Neural cell (in vitro differentiated cells): Measurements from ENCODE around the gene KIAA1191. TPM values are rescaled to one million over a fixed set of nuclear protein-coding genes. Genes with fewer than 3 reads are reported as not detected.

ENCODE experiments used
- H2AFZ ChIP-seq: fragments of 200-600, 300-800 bp; sonication (generic), shearing (Covaris generic); 2 replicates; pipeline ENCODE4 v1.6.0; 2014; ENCODE audit warnings: low read depth, mild to moderate bottlenecking, antibody characterized with exemption, low read length, moderate library complexity
- H3F3A ChIP-seq: fragments of 200-600 bp; shearing (Covaris generic); 2 replicates; pipeline ENCODE4 v1.6.1; 2016; ENCODE audit warnings: mild to moderate bottlenecking, moderate library complexity, mixed read lengths, antibody characterized with exemption, low read length; ENCODE audit not compliant: insufficient read depth, poor library complexity, severe bottlenecking
- H3K27ac ChIP-seq: fragments of 200-600, 300-800 bp; sonication (generic), shearing (Covaris generic); 2 replicates; pipeline ENCODE4 v1.5.1; 2014; ENCODE audit warnings: mild to moderate bottlenecking, low read length, moderate library complexity
- H3K27me3 ChIP-seq: fragments of 300-800, 200-600 bp; sonication (generic), shearing (Covaris generic); 2 replicates; pipeline ENCODE4 v1.6.0; 2014; ENCODE audit warnings: mild to moderate bottlenecking, low read depth, low read length, moderate library complexity; ENCODE audit not compliant: insufficient read depth
- H3K36me3 ChIP-seq: fragments of 300-800, 200-600 bp; sonication (generic), shearing (Covaris generic); 2 replicates; pipeline ENCODE4 v1.5.1; 2014; ENCODE audit warnings: mild to moderate bottlenecking, antibody characterized with exemption, low read length, moderate library complexity; ENCODE audit not compliant: insufficient read depth
- H3K4me2 ChIP-seq: fragments of 300-800, 200-600 bp; sonication (generic), shearing (Covaris generic); 2 replicates; pipeline ENCODE4 v1.6.0; 2014; ENCODE audit warnings: mild to moderate bottlenecking, low read length
- H3K4me3 ChIP-seq: fragments of 300-800, 200-600 bp; sonication (generic), shearing (Covaris generic); 2 replicates; pipeline ENCODE4 v1.5.1; 2014; ENCODE audit warnings: mild to moderate bottlenecking, low read length, moderate library complexity
- H3K79me2 ChIP-seq: fragments of 200-600 bp; shearing (Covaris generic); replicated peaks from 2 replicates; pipeline ENCODE4 v1.6.0; 2014; ENCODE audit warnings: mild to moderate bottlenecking, low read length, moderate library complexity; ENCODE audit not compliant: insufficient read depth
- H3K9ac ChIP-seq: fragments of 300-800, 200-600 bp; sonication (generic), shearing (Covaris generic); 2 replicates; pipeline ENCODE4 v1.6.1; 2016; ENCODE audit warnings: mild to moderate bottlenecking, low read length, mixed read lengths
- H3K9me2 ChIP-seq: fragments of 200-600 bp; shearing (Covaris generic); 2 replicates; pipeline ENCODE4 v1.6.1; 2016; ENCODE audit warnings: mild to moderate bottlenecking, low read length, mixed read lengths; ENCODE audit not compliant: insufficient read depth
- H3K9me3 ChIP-seq: fragments of 200-600, 300-800 bp; sonication (generic), shearing (Covaris generic); 2 replicates; pipeline ENCODE4 v1.6.1; 2016; ENCODE audit warnings: mild to moderate bottlenecking, mixed run types, low read length, moderate library complexity, mixed read lengths
- H4K20me1 ChIP-seq: fragments of 200-600 bp; shearing (Covaris generic); 2 replicates; pipeline ENCODE4 v1.6.1; 2016; ENCODE audit warnings: mild to moderate bottlenecking, mixed run types; ENCODE audit not compliant: insufficient read depth
- CTCF ChIP-seq: fragments of 450-650 bp; IDR thresholded peaks from 2 replicates; pipeline ENCODE4 v1.5.1; 2014; ENCODE audit warnings: antibody characterized with exemption, mild to moderate bottlenecking, moderate library complexity; ENCODE audit not compliant: poor library complexity, severe bottlenecking
- EP300 ChIP-seq: fragments of 450-650 bp; conservative IDR thresholded peaks from 2 replicates; pipeline ENCODE4 v1.6.1; 2014; ENCODE audit warnings: antibody characterized with exemption, mild to moderate bottlenecking, moderate library complexity; ENCODE audit not compliant: poor library complexity, severe bottlenecking
- EZH2 ChIP-seq: fragments of 200-600, 300-800 bp; shearing (Covaris generic), sonication (generic); IDR thresholded peaks from 2 replicates; pipeline ENCODE4 v1.6.1; 2014; ENCODE audit warnings: antibody characterized with exemption, low read length, borderline replicate concordance, mild to moderate bottlenecking; ENCODE audit not compliant: insufficient read depth, poor library complexity, severe bottlenecking
- MXI1 ChIP-seq: fragments of 450-650 bp; conservative IDR thresholded peaks from 2 replicates; pipeline ENCODE4 v1.6.1; 2014; ENCODE audit warnings: antibody characterized with exemption, mild to moderate bottlenecking; ENCODE audit not compliant: poor library complexity, severe bottlenecking
- POLR2AphosphoS5 ChIP-seq: IDR thresholded peaks from 2 replicates; pipeline ENCODE4 v1.6.1; 2012
- RAD21 ChIP-seq: fragments of 450-650 bp; conservative IDR thresholded peaks from 2 replicates; pipeline ENCODE4 v1.6.1; 2014; ENCODE audit warnings: antibody characterized with exemption, mild to moderate bottlenecking, moderate library complexity
- SMC3 ChIP-seq: fragments of 450-650 bp; conservative IDR thresholded peaks from 2 replicates; pipeline ENCODE4 v1.6.1; 2014; ENCODE audit warnings: antibody characterized with exemption, mild to moderate bottlenecking, moderate library complexity; ENCODE audit not compliant: poor library complexity
- TAF1 ChIP-seq: IDR thresholded peaks from 2 replicates; pipeline ENCODE4 v1.6.1; 2012; ENCODE audit warnings: low read depth
- polyA plus RNA-seq: library from polyadenylated mRNA; depleted of rRNA; stranded (reverse); fragments of >200 nt; gene quantifications from 2 replicates; pipeline ENCODE4 v1.2.3, GENCODE V29; 2014
- TF ChIP-seq, protein P1 (sequence below): IDR thresholded peaks from 2 replicates; pipeline ENCODE4 v1.6.1; 2012; ENCODE audit warnings: borderline replicate concordance

Gene KIAA1191
- polyA plus RNA-seq, 1 donor from 2014 or later: 137 TPM

GRCh38 chr5:176407456-176408251 lies 46.1 kb upstream of the KIAA1191 start:
- Histone ChIP-seq H3K36me3 (no peaks in the 10 kb centered on the region), H3K4me2 (no peak overlapping the region), H3K9ac (no peak overlapping the region), H3K9me3 (no peaks in the 10 kb centered on the region), H3K79me2 (no peaks in the 10 kb centered on the region), H3K9me2 (no peaks in the 10 kb centered on the region), H4K20me1 (no peaks in the 10 kb centered on the region), H2AFZ (no peak overlapping the region), H3K4me3 (no peak overlapping the region), H3K27ac (no peak overlapping the region), H3K27me3 (no peaks in the 10 kb centered on the region), H3F3A (no peaks in the 10 kb centered on the region)
- TF ChIP-seq EZH2 (no peak), SMC3 (no peak), CTCF (no peak), TAF1 (no peak), POLR2AphosphoS5 (no peak), EP300 (no peak)

- H2AFZ ChIP-seq: no peak overlapping the region
- no peaks in the 10 kb centered on the region for H3K36me3 ChIP-seq
- no peaks in the 10 kb centered on the region for H4K20me1 ChIP-seq
- H3F3A ChIP-seq: no peaks in the 10 kb centered on the region
- no peaks in the 10 kb centered on the region for H3K27me3 ChIP-seq
- no peak overlapping the region for H3K27ac ChIP-seq
- H3K4me2 ChIP-seq: no peak overlapping the region
- no peak for TF ChIP-seq EZH2
- no peak for TF ChIP-seq RAD21
- TF ChIP-seq SMC3: no peak
- TF ChIP-seq EP300: no peak
- no peak for TF ChIP-seq MXI1
- TF ChIP-seq POLR2AphosphoS5: no peak
- TF ChIP-seq CTCF: no peak
- TF ChIP-seq, protein P1, sequence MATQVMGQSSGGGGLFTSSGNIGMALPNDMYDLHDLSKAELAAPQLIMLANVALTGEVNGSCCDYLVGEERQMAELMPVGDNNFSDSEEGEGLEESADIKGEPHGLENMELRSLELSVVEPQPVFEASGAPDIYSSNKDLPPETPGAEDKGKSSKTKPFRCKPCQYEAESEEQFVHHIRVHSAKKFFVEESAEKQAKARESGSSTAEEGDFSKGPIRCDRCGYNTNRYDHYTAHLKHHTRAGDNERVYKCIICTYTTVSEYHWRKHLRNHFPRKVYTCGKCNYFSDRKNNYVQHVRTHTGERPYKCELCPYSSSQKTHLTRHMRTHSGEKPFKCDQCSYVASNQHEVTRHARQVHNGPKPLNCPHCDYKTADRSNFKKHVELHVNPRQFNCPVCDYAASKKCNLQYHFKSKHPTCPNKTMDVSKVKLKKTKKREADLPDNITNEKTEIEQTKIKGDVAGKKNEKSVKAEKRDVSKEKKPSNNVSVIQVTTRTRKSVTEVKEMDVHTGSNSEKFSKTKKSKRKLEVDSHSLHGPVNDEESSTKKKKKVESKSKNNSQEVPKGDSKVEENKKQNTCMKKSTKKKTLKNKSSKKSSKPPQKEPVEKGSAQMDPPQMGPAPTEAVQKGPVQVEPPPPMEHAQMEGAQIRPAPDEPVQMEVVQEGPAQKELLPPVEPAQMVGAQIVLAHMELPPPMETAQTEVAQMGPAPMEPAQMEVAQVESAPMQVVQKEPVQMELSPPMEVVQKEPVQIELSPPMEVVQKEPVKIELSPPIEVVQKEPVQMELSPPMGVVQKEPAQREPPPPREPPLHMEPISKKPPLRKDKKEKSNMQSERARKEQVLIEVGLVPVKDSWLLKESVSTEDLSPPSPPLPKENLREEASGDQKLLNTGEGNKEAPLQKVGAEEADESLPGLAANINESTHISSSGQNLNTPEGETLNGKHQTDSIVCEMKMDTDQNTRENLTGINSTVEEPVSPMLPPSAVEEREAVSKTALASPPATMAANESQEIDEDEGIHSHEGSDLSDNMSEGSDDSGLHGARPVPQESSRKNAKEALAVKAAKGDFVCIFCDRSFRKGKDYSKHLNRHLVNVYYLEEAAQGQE: no peak
- TF ChIP-seq TAF1: no peak
- no peaks in the 10 kb centered on the region for H3K9me2 ChIP-seq
- no peak overlapping the region for H3K4me3 ChIP-seq
- no peak overlapping the region for H3K9ac ChIP-seq
- no peaks in the 10 kb centered on the region for H3K9me3 ChIP-seq
- H3K79me2 ChIP-seq: no peaks in the 10 kb centered on the region
Measured at GRCh38 chr5:176406436-176407052, 45.0 kb upstream of the KIAA1191 start.
